Stomach (tissue), 4 donors: ENCODE data around the gene TMED7.

Experiments
- CTCF ChIP-seq, 7 experiments: fragments of 450-650 bp in 4 of 7; fragments of 200-600 bp in 3 of 7; sonication (generic) in 3 of 7; IDR thresholded peaks; one replicate each; pipeline ENCODE4 v1.5.1; 2016 to 2019; ENCODE audit warnings: antibody characterized with exemption in 7 of 7, control low read depth in 2 of 7, mild to moderate bottlenecking in 1 of 7
- POLR2A ChIP-seq, 4 donors: fragments of 450-650 bp; IDR thresholded peaks; one replicate each; pipeline ENCODE4 v1.6.1; 2016; ENCODE audit warnings: antibody characterized with exemption in 4 of 4, control low read depth in 2 of 4, mild to moderate bottlenecking in 1 of 4, moderate library complexity in 1 of 4

GRCh38 chr5:115673596-115673995 is 47.8 kb upstream of the TMED7 start:
- TF ChIP-seq CTCF (IDR thresholded peaks at IDR 0.05) (no peak), POLR2A (IDR thresholded peaks at IDR 0.05) (no peak)
